SW480 (cell line): ENCODE data around the gene ANK3.

Experiments used
- DNase-seq: peaks from one replicate; pipeline ENCODE4 v3.0.0-alpha.2; 2016; ENCODE audit warnings: low spot score

The ANK3 gene

GRCh38 chr10:60222047-60222446, 167.6 kb downstream of the ANK3 start:
- DNase-seq = no peak

GRCh38 chr10:60212195-60212594, 177.5 kb downstream of the ANK3 start:
- DNase-seq = no peak

- DNase-seq = no peak
These were observed 179.7 kb downstream of the ANK3 start for GRCh38 chr10:60209874-60210570.

- peak; percentile 24 for DNase-seq
These were observed 180.9 kb downstream of the ANK3 start for GRCh38 chr10:60208676-60209269.

- DNase-seq = no peak
These were observed 181.8 kb downstream of the ANK3 start for GRCh38 chr10:60207894-60208293.

- no peak for DNase-seq
These were observed 182.9 kb downstream of the ANK3 start for GRCh38 chr10:60206735-60207134.

- no peak for DNase-seq
These were observed 183.9 kb downstream of the ANK3 start for GRCh38 chr10:60205741-60206140.

GRCh38 chr10:60203993-60204618, 185.6 kb downstream of the ANK3 start:
- peak; percentile 22 for DNase-seq

GRCh38 chr10:60200682-60201053, 189.0 kb downstream of the ANK3 start:
- no peak for DNase-seq

GRCh38 chr10:60200012-60200681, 189.5 kb downstream of the ANK3 start:
- no peak for DNase-seq

- DNase-seq = no peak
These were observed 192.5 kb downstream of the ANK3 start for GRCh38 chr10:60197206-60197605.

GRCh38 chr10:60194421-60194820, 195.3 kb downstream of the ANK3 start:
- DNase-seq = no peak

- DNase-seq = no peak
These were observed 196.7 kb downstream of the ANK3 start for GRCh38 chr10:60192946-60193345.

GRCh38 chr10:60189861-60190475, 199.7 kb downstream of the ANK3 start:
- no peak for DNase-seq

- DNase-seq = no peak
These were observed 201.1 kb downstream of the ANK3 start for GRCh38 chr10:60188548-60188947.

- DNase-seq = no peak
These were observed 202.0 kb downstream of the ANK3 start for GRCh38 chr10:60187691-60188090.

- no peak for DNase-seq
These were observed 203.2 kb downstream of the ANK3 start for GRCh38 chr10:60186315-60187071.

GRCh38 chr10:60185421-60185820, 204.3 kb downstream of the ANK3 start:
- no peak for DNase-seq

GRCh38 chr10:60182691-60183090, 207.0 kb downstream of the ANK3 start:
- no peak for DNase-seq

- no peak for DNase-seq
These were observed 212.8 kb downstream of the ANK3 start for GRCh38 chr10:60176925-60177324.

GRCh38 chr10:60175441-60175971, 214.2 kb downstream of the ANK3 start:
- DNase-seq = no peak
